Astrocyte (in vitro differentiated cells and primary cell): ENCODE data around the gene PTPRN2.

Experiments
- CTCF ChIP-seq: IDR thresholded peaks from 2 replicates; pipeline ENCODE4 v1.5.1; 2011; ENCODE audit warnings: low read depth, mild to moderate bottlenecking, inconsistent platforms, low read length, moderate library complexity; ENCODE audit not compliant: insufficient read depth
- EZH2 ChIP-seq: IDR thresholded peaks from 2 replicates; pipeline ENCODE4 v1.6.1; 2012; ENCODE audit warnings: mild to moderate bottlenecking, low read length, inconsistent platforms; ENCODE audit not compliant: insufficient read depth

GRCh38 chr7:157994319-157994718, 593.3 kb downstream of the PTPRN2 start:
- TF ChIP-seq EZH2 (no peak), CTCF (no peak)
